Stomach smooth muscle (tissue), 2 donors: ENCODE results near the gene SLC39A10.

Experiments
- H3K27ac ChIP-seq: one replicate; pipeline ENCODE4 v1.7.0; 2013; ENCODE audit warnings: mild to moderate bottlenecking, low read length, inconsistent platforms
- H3K27me3 ChIP-seq, 2 donors: one replicate each; pipeline ENCODE4 v1.7.0; 2013; ENCODE audit warnings: low read length in 2 of 2; ENCODE audit not compliant: insufficient read depth in 2 of 2, control insufficient read depth in 1 of 2
- H3K36me3 ChIP-seq, 2 donors: one replicate each; pipeline ENCODE4 v1.7.0; 2013; ENCODE audit warnings: low read length in 2 of 2; ENCODE audit not compliant: control insufficient read depth in 2 of 2, insufficient read depth in 2 of 2
- H3K4me1 ChIP-seq: one replicate; pipeline ENCODE4 v1.7.0; 2013; ENCODE audit warnings: low read length; ENCODE audit not compliant: control insufficient read depth, insufficient read depth
- H3K4me3 ChIP-seq, 2 donors: one replicate each; pipeline ENCODE4 v1.7.0; 2013; ENCODE audit warnings: low read length in 2 of 2
- H3K9ac ChIP-seq, 2 donors: one replicate each; pipeline ENCODE4 v1.7.0; 2013; ENCODE audit warnings: low read length in 2 of 2, mild to moderate bottlenecking in 1 of 2
- H3K9me3 ChIP-seq, 2 donors: one replicate each; pipeline ENCODE4 v1.7.0; 2013; ENCODE audit warnings: low read length in 2 of 2; ENCODE audit not compliant: control insufficient read depth in 2 of 2
- donor health status: healthy.
- donor health status: Pancreatic carcinoma.

SLC39A10 gene, protein sequence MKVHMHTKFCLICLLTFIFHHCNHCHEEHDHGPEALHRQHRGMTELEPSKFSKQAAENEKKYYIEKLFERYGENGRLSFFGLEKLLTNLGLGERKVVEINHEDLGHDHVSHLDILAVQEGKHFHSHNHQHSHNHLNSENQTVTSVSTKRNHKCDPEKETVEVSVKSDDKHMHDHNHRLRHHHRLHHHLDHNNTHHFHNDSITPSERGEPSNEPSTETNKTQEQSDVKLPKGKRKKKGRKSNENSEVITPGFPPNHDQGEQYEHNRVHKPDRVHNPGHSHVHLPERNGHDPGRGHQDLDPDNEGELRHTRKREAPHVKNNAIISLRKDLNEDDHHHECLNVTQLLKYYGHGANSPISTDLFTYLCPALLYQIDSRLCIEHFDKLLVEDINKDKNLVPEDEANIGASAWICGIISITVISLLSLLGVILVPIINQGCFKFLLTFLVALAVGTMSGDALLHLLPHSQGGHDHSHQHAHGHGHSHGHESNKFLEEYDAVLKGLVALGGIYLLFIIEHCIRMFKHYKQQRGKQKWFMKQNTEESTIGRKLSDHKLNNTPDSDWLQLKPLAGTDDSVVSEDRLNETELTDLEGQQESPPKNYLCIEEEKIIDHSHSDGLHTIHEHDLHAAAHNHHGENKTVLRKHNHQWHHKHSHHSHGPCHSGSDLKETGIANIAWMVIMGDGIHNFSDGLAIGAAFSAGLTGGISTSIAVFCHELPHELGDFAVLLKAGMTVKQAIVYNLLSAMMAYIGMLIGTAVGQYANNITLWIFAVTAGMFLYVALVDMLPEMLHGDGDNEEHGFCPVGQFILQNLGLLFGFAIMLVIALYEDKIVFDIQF

DNA sequence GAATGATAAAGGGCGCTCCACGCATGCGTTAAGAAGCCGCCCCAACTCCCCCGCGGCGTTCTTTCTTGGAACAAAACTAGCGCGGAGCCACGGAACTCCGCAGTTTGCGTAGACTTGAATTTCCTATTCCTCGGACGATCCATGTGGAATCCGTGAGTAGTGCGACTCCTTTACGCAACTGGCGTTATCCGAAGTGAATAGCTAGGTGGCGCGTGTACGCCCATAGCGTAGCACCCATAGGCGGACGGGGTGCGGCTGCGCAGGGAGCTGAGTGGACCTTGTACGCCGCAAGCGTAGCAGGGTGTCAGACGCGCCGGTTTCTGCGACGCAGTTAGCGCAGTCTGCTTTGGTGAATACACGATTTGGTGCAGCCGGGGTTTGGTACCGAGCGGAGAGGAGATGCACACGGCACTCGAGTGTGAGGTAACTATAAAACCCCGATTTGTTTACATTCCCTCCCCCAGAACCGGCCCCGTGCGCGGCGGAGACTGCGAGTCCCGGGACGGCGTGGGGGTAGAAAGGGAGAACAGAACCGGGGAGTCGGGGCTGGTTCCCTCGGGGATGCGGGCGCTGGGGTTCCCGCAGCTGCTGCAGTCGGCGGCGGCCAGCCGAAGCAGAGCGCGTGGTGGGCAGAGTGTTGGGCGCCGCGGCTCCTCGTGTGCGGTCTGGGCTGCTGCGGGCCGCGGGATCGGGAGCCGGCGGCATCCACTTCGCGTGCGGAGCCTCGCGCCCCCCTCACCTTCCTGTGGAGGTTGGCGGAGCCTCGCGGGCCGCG is at the start of gene SLC39A10:
SLC39A10 (plus strand) TSS at position 368 of the 775 bp plus-strand sequence. CDS start 22,817 bp downstream, outside the sequence.
- Histone ChIP-seq H3K4me1 (peaks cover 15% of the 10 kb centered on the region), H3K27ac (peak within 1 kb of the TSS; percentile 97), H3K9ac (peak within 1 kb of the TSS; percentile 91 to 95), H3K4me3 (peak within 1 kb of the TSS; percentile 84 to 85), H3K36me3 (no peaks in the 10 kb centered on the region), H3K27me3 (no peaks in the 10 kb centered on the region), H3K9me3 (no peaks in the 10 kb centered on the region)

DNA sequence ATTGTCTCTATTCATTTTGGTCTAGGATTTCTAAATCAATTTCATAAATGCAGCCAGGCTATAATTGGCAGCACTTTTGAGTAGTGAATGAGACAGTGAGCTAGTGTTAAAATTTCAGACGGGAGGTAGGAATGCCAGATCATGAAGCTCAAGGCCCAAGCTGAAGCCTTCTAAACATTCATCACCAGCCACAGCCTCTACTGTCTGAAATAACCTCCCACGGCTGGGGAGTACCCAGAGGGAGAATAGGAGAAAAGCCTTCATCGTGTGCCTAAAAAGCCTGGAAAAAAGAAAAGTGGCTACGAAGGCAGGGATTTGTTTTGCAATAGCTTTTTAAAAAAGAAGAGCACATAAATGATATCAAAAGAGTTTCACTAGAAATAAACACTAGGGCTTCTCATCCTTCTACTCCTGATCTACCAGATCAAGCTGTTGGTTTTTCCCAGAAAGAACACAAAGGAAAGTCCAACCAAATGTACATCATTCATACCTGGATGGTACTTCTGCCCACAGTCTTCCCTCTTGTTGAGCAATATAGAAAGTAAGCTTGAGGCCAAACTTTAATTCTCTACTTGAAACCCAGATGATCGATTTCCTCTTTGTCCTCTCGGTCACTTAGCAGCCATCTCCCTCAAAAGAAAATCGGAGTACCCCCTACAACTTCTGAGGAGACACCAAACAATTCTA is 48.1 kb upstream of the SLC39A10 start:
- Histone ChIP-seq H3K9me3 (no peaks in the 10 kb centered on the region), H3K27me3 (no peaks in the 10 kb centered on the region), H3K9ac (no peak overlapping the region), H3K36me3 (no peaks in the 10 kb centered on the region), H3K27ac (no peak overlapping the region), H3K4me1 (peaks cover 8% of the 10 kb centered on the region), H3K4me3 (no peak overlapping the region)

DNA sequence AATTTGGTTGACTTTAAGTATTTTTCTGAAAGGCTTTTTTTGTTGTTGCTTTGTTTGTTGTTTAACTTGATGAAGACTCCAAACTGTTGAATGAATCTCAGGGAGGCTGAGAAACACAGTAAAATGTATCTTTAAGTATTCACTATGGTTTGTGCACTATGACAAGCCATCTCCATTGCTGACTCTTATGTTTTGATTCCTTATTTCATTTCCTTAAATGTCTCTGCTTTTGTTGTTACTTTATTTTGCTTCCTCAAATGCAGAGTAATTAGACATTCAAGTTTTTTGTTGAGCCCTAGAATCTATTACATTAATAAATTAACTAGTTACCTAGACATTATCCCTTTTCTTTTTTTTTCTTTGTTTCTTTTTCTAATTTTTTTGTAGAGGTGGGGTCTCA is 46.3 kb upstream of the SLC39A10 start:
- H3K36me3 ChIP-seq, result no peaks in the 10 kb centered on the region
- no peak overlapping the region for H3K27ac ChIP-seq
- H3K4me3 ChIP-seq, result no peak overlapping the region
- no peaks in the 10 kb centered on the region for H3K9me3 ChIP-seq
- H3K27me3 ChIP-seq, result no peaks in the 10 kb centered on the region
- H3K4me1 ChIP-seq, result peaks cover 8% of the 10 kb centered on the region
- H3K9ac ChIP-seq, result no peak overlapping the region

DNA sequence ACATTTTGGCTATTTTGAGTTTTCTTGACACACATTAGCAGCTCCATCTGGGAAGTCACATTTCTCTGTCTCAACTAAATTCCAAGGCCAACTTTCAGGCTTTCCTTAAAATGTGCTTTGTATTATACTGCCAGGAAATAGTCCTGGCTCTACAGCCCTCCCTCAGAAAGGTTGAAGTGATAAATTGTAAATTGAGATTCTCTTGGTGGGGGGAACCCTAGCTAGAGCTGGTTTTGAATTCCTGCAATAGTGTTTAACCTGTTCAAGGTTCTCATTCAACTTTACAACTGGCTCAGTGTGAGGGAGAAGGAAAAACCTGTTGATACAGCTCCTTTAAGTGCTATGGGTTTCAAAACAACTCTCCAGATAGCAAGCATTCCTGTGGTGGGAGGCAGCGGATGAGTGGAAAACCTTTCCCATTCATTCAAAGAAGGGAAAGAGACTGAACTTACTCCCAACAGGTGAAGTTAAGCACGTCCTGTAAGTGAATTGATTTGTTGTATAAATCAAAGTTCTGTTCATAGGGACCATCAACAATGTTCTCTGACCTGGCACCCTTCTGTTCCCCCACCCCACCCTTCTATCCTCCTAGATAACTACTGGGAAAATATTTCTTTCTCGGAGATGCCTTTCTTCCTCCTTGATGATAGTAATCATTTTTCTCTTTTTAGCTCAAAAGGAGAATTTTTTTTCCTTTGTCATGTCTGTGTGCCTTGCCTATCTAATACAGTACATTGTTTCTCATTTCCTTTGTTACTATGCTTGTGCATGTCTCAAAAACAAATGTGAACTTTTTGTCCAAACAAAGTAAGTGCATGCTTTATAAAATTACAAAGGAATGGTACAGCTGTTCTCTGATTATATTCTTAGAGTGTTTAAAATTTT is 44.2 kb upstream of the SLC39A10 start:
- Histone ChIP-seq H3K27me3 (no peaks in the 10 kb centered on the region), H3K27ac (no peak overlapping the region)

DNA sequence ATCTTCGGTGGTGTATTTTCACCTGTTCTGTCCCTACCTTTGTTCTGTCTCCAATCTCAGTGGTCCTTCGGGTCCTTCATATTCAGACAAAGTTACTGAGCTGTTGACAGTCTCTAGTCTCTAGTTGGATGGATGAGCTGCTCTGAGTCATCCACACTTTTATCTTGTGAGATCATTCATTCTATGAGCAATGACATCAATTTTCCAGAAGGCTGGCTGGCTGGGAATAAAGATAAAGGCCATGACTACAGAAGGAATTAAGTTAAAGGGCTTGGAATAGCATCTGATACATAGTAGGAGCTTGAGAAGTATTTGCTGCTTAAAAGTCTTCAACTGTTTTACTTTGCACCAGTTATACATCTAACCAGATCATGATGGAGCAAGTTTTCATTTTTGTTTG is 43.1 kb upstream of the SLC39A10 start:
- H3K36me3 ChIP-seq, result no peaks in the 10 kb centered on the region

More for the DNA sequence above, 44.2 kb upstream of the SLC39A10 start:
- no peaks in the 10 kb centered on the region for H3K9me3 ChIP-seq
- H3K4me1 ChIP-seq, result peaks cover 8% of the 10 kb centered on the region
- no peaks in the 10 kb centered on the region for H3K36me3 ChIP-seq
- H3K4me3 ChIP-seq, result no peak overlapping the region
- H3K9ac ChIP-seq, result no peak overlapping the region

DNA sequence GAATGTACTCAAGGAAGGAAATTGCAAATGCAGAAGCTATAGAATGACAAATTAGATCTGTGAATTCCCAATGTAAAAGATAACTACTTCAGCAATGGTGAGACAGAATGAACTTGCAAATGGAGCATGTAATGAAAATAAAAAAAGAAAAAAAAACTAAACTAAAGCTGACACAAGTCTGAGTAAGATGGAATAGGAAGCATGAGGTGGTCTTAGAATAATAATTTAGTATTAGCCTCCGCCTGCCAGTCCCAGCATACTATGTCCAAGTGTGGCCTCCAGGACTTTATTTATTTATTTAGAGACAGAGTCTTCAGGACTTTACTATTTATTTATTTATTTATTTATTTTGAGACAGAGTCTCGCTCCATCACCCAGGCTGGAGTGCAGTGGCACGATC is 37.4 kb upstream of the SLC39A10 start:
- no peaks in the 10 kb centered on the region for H3K9me3 ChIP-seq
- H3K27me3 ChIP-seq, result no peaks in the 10 kb centered on the region
- H3K36me3 ChIP-seq, result no peaks in the 10 kb centered on the region
- no peak overlapping the region for H3K9ac ChIP-seq
- H3K27ac ChIP-seq, result no peak overlapping the region
- no peak overlapping the region for H3K4me3 ChIP-seq
- H3K4me1 ChIP-seq, result no peaks in the 10 kb centered on the region

More for the DNA sequence above, 43.1 kb upstream of the SLC39A10 start:
- no peak overlapping the region for H3K27ac ChIP-seq
- no peak overlapping the region for H3K4me3 ChIP-seq
- no peak overlapping the region for H3K9ac ChIP-seq
- H3K27me3 ChIP-seq, result no peaks in the 10 kb centered on the region
- H3K4me1 ChIP-seq, result peaks cover 8% of the 10 kb centered on the region
- H3K9me3 ChIP-seq, result no peaks in the 10 kb centered on the region

DNA sequence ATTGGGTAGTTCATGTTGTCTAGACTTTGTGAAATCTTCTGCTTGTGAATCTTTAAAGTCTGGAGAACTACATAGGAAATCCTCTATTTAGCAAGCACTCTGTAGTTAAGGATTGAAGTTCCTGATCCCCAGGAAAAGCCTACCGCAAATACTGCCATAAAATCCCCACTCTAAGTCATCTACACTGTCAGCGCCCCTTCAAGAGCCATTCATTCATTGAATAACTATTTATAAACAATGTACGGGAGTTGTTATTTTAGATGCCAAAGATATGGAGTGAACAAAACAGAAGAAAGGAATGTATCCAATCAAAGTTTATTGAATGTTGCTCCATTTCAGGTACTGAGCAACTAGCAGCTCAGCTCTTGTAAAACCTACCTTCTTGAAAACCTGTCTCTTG is 36.5 kb upstream of the SLC39A10 start:
- no peaks in the 10 kb centered on the region for H3K27me3 ChIP-seq
- H3K9me3 ChIP-seq, result no peaks in the 10 kb centered on the region
- no peaks in the 10 kb centered on the region for H3K36me3 ChIP-seq
- H3K27ac ChIP-seq, result no peak overlapping the region
- no peaks in the 10 kb centered on the region for H3K4me1 ChIP-seq
- no peak overlapping the region for H3K4me3 ChIP-seq
- no peak overlapping the region for H3K9ac ChIP-seq

DNA sequence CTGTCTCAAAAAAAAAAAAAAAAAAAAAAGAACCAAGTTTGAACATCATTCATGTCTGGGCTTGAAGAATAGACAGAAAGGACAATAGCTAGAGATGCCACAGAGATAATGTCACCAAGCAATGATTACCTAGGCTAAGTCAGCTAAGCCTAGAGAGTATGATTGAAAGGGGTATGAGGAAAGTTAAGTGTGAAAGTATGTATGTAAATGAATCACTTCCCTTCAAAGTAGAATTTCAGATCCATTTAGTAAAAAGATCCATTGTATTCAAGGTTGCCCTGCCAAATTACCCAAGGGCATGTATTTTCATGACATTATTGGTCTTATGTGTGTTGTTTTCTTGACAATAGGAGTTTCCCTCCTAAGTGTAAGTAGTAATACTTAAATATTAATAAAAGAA is 34.1 kb upstream of the SLC39A10 start:
- Histone ChIP-seq H3K4me3 (no peak overlapping the region), H3K9ac (no peak overlapping the region), H3K27me3 (no peaks in the 10 kb centered on the region), H3K9me3 (no peaks in the 10 kb centered on the region), H3K4me1 (no peaks in the 10 kb centered on the region), H3K36me3 (no peaks in the 10 kb centered on the region), H3K27ac (no peak overlapping the region)

DNA sequence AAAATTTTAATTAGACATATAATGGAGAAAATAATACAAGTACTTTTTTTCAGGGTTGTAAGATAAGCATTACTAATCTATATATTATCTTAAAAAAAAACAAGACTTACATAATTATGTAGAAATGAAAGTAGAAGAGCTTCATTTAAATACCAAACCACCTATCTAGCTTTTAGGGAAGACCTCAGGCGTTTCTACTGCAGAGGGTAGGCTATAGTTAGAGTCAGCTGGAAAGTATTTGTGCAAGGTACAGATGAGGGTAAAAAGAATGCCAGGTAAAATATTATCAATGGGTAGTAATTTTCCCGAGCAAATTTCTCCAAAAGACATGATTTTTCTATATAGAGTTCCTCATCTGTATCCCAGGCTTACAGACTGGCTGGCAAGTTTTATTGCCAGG is 30.5 kb upstream of the SLC39A10 start:
- Histone ChIP-seq H3K9me3 (no peaks in the 10 kb centered on the region), H3K4me1 (no peaks in the 10 kb centered on the region), H3K36me3 (no peaks in the 10 kb centered on the region), H3K27ac (no peak overlapping the region), H3K4me3 (no peak overlapping the region), H3K9ac (no peak overlapping the region), H3K27me3 (no peaks in the 10 kb centered on the region)
